ENCODE measurements around the gene AGMAT.
A peak's percentile ranks its signal among the peaks of the same experiment; 100 is the strongest.

The AGMAT gene

GRCh38 chr1:15526490-15527339 lies 58.1 kb downstream of the AGMAT start, which contains the start of gene DNAJC16:
Gene DNAJC16 (plus strand): TSS chr1:15526848. CDS start chr1:15529106, 2,258 bp downstream.
- TF ChIP-seq PATZ1 (CRISPR knock-in tag; IDR thresholded peaks at IDR 0.05; ENCODE audit: borderline replicate concordance) = peak; percentile 55; the same call in 1 of the 2 replicates
- TF ChIP-seq PPARA (CRISPR knock-in tag; IDR thresholded peaks at IDR 0.05; ENCODE audit: borderline replicate concordance) = no peak
- peak; percentile 80 for ATAC-seq

- ATAC-seq = no peak
- TF ChIP-seq SNAI2 (CRISPR knock-in tag; IDR thresholded peaks at IDR 0.05) (no peak), CREB5 (CRISPR knock-in tag; IDR thresholded peaks at IDR 0.05; ENCODE audit: low read depth) (no peak), ZFP30 (CRISPR knock-in tag; IDR thresholded peaks at IDR 0.05) (no peak), ISL1 (CRISPR knock-in tag; IDR thresholded peaks at IDR 0.05) (no peak), CSRNP3 (CRISPR knock-in tag; IDR thresholded peaks at IDR 0.05) (no peak), PATZ1 (CRISPR knock-in tag; IDR thresholded peaks at IDR 0.05; ENCODE audit: borderline replicate concordance) (no peak), ARNTL (CRISPR knock-in tag; IDR thresholded peaks at IDR 0.05; ENCODE audit: borderline replicate concordance, low read depth) (no peak), OSR1 (CRISPR knock-in tag; IDR thresholded peaks at IDR 0.05) (no peak), GLIS3 (CRISPR knock-in tag; IDR thresholded peaks at IDR 0.05) (no peak)
Observed at GRCh38 chr1:15526021-15526489, 58.8 kb downstream of the AGMAT start.

- ATAC-seq = peak; percentile 67
- TF ChIP-seq ZNF70 (CRISPR knock-in tag; IDR thresholded peaks at IDR 0.05) = no peak
- TF ChIP-seq CSRNP3 (CRISPR knock-in tag; IDR thresholded peaks at IDR 0.05) = no peak
- no peak for TF ChIP-seq OSR1 (CRISPR knock-in tag; IDR thresholded peaks at IDR 0.05)
- TF ChIP-seq ZC3H10 (CRISPR knock-in tag; IDR thresholded peaks at IDR 0.05) = no peak; the same call in 1 of the 2 replicates
- no peak for TF ChIP-seq ZNF8 (CRISPR knock-in tag; IDR thresholded peaks at IDR 0.05)
- no peak for TF ChIP-seq BACH2 (CRISPR knock-in tag; IDR thresholded peaks at IDR 0.05; ENCODE audit: borderline replicate concordance)
- no peak for TF ChIP-seq ZFP3 (CRISPR knock-in tag; IDR thresholded peaks at IDR 0.05)
- TF ChIP-seq TOX (CRISPR knock-in tag; IDR thresholded peaks at IDR 0.05; ENCODE audit: borderline replicate concordance) = no peak
- TF ChIP-seq ESRRG (CRISPR knock-in tag; IDR thresholded peaks at IDR 0.05) = no peak
- no peak for TF ChIP-seq ARNTL (CRISPR knock-in tag; IDR thresholded peaks at IDR 0.05; ENCODE audit: borderline replicate concordance, low read depth)
- TF ChIP-seq CREB5 (CRISPR knock-in tag; IDR thresholded peaks at IDR 0.05; ENCODE audit: low read depth) = no peak
- TF ChIP-seq GLIS3 (CRISPR knock-in tag; IDR thresholded peaks at IDR 0.05) = no peak
- TF ChIP-seq, protein P1, sequence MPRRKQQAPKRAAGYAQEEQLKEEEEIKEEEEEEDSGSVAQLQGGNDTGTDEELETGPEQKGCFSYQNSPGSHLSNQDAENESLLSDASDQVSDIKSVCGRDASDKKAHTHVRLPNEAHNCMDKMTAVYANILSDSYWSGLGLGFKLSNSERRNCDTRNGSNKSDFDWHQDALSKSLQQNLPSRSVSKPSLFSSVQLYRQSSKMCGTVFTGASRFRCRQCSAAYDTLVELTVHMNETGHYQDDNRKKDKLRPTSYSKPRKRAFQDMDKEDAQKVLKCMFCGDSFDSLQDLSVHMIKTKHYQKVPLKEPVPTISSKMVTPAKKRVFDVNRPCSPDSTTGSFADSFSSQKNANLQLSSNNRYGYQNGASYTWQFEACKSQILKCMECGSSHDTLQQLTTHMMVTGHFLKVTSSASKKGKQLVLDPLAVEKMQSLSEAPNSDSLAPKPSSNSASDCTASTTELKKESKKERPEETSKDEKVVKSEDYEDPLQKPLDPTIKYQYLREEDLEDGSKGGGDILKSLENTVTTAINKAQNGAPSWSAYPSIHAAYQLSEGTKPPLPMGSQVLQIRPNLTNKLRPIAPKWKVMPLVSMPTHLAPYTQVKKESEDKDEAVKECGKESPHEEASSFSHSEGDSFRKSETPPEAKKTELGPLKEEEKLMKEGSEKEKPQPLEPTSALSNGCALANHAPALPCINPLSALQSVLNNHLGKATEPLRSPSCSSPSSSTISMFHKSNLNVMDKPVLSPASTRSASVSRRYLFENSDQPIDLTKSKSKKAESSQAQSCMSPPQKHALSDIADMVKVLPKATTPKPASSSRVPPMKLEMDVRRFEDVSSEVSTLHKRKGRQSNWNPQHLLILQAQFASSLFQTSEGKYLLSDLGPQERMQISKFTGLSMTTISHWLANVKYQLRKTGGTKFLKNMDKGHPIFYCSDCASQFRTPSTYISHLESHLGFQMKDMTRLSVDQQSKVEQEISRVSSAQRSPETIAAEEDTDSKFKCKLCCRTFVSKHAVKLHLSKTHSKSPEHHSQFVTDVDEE (CRISPR knock-in tag; IDR thresholded peaks at IDR 0.05) = no peak
- no peak for TF ChIP-seq POU6F1 (CRISPR knock-in tag; IDR thresholded peaks at IDR 0.05; ENCODE audit: borderline replicate concordance, low read depth)
- TF ChIP-seq ISL1 (CRISPR knock-in tag; IDR thresholded peaks at IDR 0.05) = no peak
Observed at GRCh38 chr1:15525050-15526020, 59.5 kb downstream of the AGMAT start.

Measured in SK-N-SH treated with all-trans-retinoic acid at 6 μM for 48 hours (cell line).